CD8-positive, alpha-beta memory T cell (primary cell): Measurements from ENCODE around the gene PEAR1. TPM values are rescaled to one million over a fixed set of nuclear protein-coding genes. Genes with fewer than 3 reads are reported as not detected.
A peak's percentile ranks its signal among the peaks of the same experiment; 100 is the strongest.

Experiments used
- CTCF ChIA-PET: fragments of 350-600 bp; sonication (Branson Sonifier 250); formaldehyde crosslinking; loops from one replicate; lab custom pipeline; 2021; ENCODE audit warnings: antibody characterized with exemption; lab: Charles Lee
- POLR2A ChIA-PET: fragments of 350-600 bp; sonication (Branson Sonifier 250); formaldehyde crosslinking; loops from one replicate; lab custom pipeline; 2021; ENCODE audit warnings: antibody characterized with exemption; lab: Charles Lee
- DNase-seq, 5 donors: peaks; one replicate each; pipeline versions ENCODE4 v3.0.0 to v3.0.0-alpha.2; 2020 to 2022; ENCODE audit warnings: mixed read lengths in 1 of 5
- H3K27ac ChIP-seq: one replicate; pipeline ENCODE4 v1.7.0; 2013; ENCODE audit warnings: low read depth, mild to moderate bottlenecking, low read length, moderate library complexity
- H3K27me3 ChIP-seq: 2 replicates; pipeline ENCODE4 v1.7.0; 2013; ENCODE audit warnings: low read length, mild to moderate bottlenecking; ENCODE audit not compliant: insufficient read depth, poor library complexity, severe bottlenecking
- H3K36me3 ChIP-seq: 2 replicates; pipeline ENCODE4 v1.7.0; 2013; ENCODE audit warnings: mild to moderate bottlenecking, low read length, moderate library complexity; ENCODE audit not compliant: insufficient read depth
- H3K4me1 ChIP-seq: 2 replicates; pipeline ENCODE4 v1.7.0; 2013; ENCODE audit warnings: mild to moderate bottlenecking, low read length, moderate library complexity; ENCODE audit not compliant: insufficient read depth
- H3K4me3 ChIP-seq: 2 replicates; pipeline ENCODE4 v1.7.0; 2013; ENCODE audit warnings: mild to moderate bottlenecking, low read length
- H3K9me3 ChIP-seq: 2 replicates; pipeline ENCODE4 v1.7.0; 2013; ENCODE audit warnings: mild to moderate bottlenecking, low read length
- H3K27ac Mint-ChIP-seq, 8 donors: one replicate each; pipeline ENCODE4 v1.8.0; 2020 to 2021; ENCODE audit warnings: mixed read lengths in 8 of 8, mild to moderate bottlenecking in 6 of 8, inconsistent platforms in 3 of 8, moderate library complexity in 3 of 8
- H3K27me3 Mint-ChIP-seq, 2 donors: one replicate each; pipeline ENCODE4 v1.8.0; 2020 to 2021; ENCODE audit warnings: mixed read lengths in 2 of 2, mild to moderate bottlenecking in 1 of 2, moderate library complexity in 1 of 2
- H3K36me3 Mint-ChIP-seq, 3 donors: one replicate each; pipeline ENCODE4 v1.8.0; 2020 to 2021; ENCODE audit warnings: mixed read lengths in 3 of 3, inconsistent platforms in 1 of 3, mild to moderate bottlenecking in 1 of 3
- H3K4me1 Mint-ChIP-seq, 3 donors: one replicate each; pipeline ENCODE4 v1.8.0; 2020 to 2021; ENCODE audit warnings: mixed read lengths in 3 of 3, inconsistent platforms in 1 of 3, mild to moderate bottlenecking in 1 of 3
- H3K4me3 Mint-ChIP-seq, 7 donors: one replicate each; pipeline ENCODE4 v1.8.0; 2020 to 2021; ENCODE audit warnings: mixed read lengths in 7 of 7, mild to moderate bottlenecking in 6 of 7, moderate library complexity in 4 of 7, inconsistent platforms in 2 of 7
- H3K9me3 Mint-ChIP-seq, 5 donors: one replicate each; pipeline ENCODE4 v1.8.0; 2020 to 2022; ENCODE audit warnings: mixed read lengths in 5 of 5, mild to moderate bottlenecking in 3 of 5, moderate library complexity in 2 of 5, inconsistent platforms in 1 of 5
- polyA plus RNA-seq: library from polyadenylated mRNA; unstranded; fragments of 300-500 nt; fragmentation: Illumina TruSeq; gene quantifications from one replicate; pipeline ENCODE4 v1.2.3, GENCODE V29; 2021
- total RNA-seq, 2 experiments: library from RNA; stranded (reverse); gene quantifications; one replicate each; pipeline ENCODE4 v1.2.3, GENCODE V29; 2021

The PEAR1 gene
- total and polyA plus RNA-seq, 3 experiments from 2014 or later: not detected

GRCh38 chr1:156866249-156866909 is 27.1 kb upstream of the PEAR1 start:
- H3K4me3 Mint-ChIP-seq: peak overlapping the region in 1 of 7 donors; percentile 44
- H3K9me3 Mint-ChIP-seq: no peaks in the 10 kb centered on the region
- DNase-seq: no peak
- ChIA-PET POLR2A (no interaction called here), CTCF (no interaction called here)
- H3K27ac Mint-ChIP-seq: no peak overlapping the region
- Histone ChIP-seq H3K9me3 (no peaks in the 10 kb centered on the region), H3K4me1 (peaks cover 9% of the 10 kb centered on the region), H3K4me3 (no peak overlapping the region), H3K36me3 (no peaks in the 10 kb centered on the region), H3K27ac (no peak overlapping the region), H3K27me3 (peaks cover 28% of the 10 kb centered on the region)
- peaks cover 42 to 50% of the 10 kb centered on the region in 2 donors for H3K27me3 Mint-ChIP-seq
- peaks cover 17 to 27% (median 18%) of the 10 kb centered on the region in 3 donors for H3K4me1 Mint-ChIP-seq
- H3K36me3 Mint-ChIP-seq: no peaks in the 10 kb centered on the region

- no peaks in the 10 kb centered on the region for H3K9me3 ChIP-seq
- Mint-ChIP-seq H3K27ac (peak overlapping the region in 1 of 8 donors; percentile 92), H3K9me3 (no peaks in the 10 kb centered on the region), H3K27me3 (peaks cover 28 to 38% of the 10 kb centered on the region in 2 donors), H3K4me1 (peaks cover 11 to 17% (median 13%) of the 10 kb centered on the region in 3 donors), H3K4me3 (no peak overlapping the region), H3K36me3 (no peaks in the 10 kb centered on the region)
- DNase-seq: no peak
- peaks cover 11% of the 10 kb centered on the region for H3K27me3 ChIP-seq
- no peak overlapping the region for H3K27ac ChIP-seq
- CTCF ChIA-PET: interaction anchor here (0.9 to 1.7 kb wide), 3 partner anchors 8 to 71 kb away, joined by 3 to 4 read pairs (median 4); partner anchors contain the start of gene NTRK1
- peaks cover 7% of the 10 kb centered on the region for H3K4me1 ChIP-seq
- H3K4me3 ChIP-seq: no peak overlapping the region
- POLR2A ChIA-PET: no interaction called here
- H3K36me3 ChIP-seq: no peaks in the 10 kb centered on the region
These were observed 25.2 kb upstream of the PEAR1 start for GRCh38 chr1:156868341-156868740.

- H3K27me3 ChIP-seq: peaks cover under 1% of the 10 kb centered on the region
- peaks cover 7% of the 10 kb centered on the region for H3K4me1 ChIP-seq
- Mint-ChIP-seq H3K27me3 (peaks cover 18 to 36% of the 10 kb centered on the region in 2 donors), H3K4me1 (peaks cover 9 to 11% (median 9%) of the 10 kb centered on the region in 3 donors), H3K27ac (no peak overlapping the region), H3K9me3 (no peaks in the 10 kb centered on the region), H3K4me3 (no peak overlapping the region), H3K36me3 (no peaks in the 10 kb centered on the region)
- no peak overlapping the region for H3K27ac ChIP-seq
- CTCF ChIA-PET: interaction anchor here (1.1 kb wide), 1 partner anchor 9 kb away, joined by 4 read pairs; the partner anchor contains the start of gene NTRK1
- DNase-seq: no peak
- no peaks in the 10 kb centered on the region for H3K9me3 ChIP-seq
- POLR2A ChIA-PET: no interaction called here
- H3K4me3 ChIP-seq: no peak overlapping the region
- H3K36me3 ChIP-seq: no peaks in the 10 kb centered on the region
These were observed 24.1 kb upstream of the PEAR1 start for GRCh38 chr1:156869455-156869854.

DNA sequence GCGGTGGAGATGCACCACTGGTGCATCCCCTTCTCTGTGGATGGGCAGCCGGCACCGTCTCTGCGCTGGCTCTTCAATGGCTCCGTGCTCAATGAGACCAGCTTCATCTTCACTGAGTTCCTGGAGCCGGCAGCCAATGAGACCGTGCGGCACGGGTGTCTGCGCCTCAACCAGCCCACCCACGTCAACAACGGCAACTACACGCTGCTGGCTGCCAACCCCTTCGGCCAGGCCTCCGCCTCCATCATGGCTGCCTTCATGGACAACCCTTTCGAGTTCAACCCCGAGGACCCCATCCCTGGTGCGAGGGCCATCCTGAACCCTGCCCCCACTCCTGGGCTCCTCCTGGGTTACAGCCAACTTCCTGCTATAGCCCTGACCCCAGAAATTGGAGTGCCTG is 19.9 kb upstream of the PEAR1 start:
- Mint-ChIP-seq H3K4me3 (no peak overlapping the region), H3K9me3 (no peaks in the 10 kb centered on the region), H3K36me3 (no peaks in the 10 kb centered on the region), H3K4me1 (no peaks in the 10 kb centered on the region), H3K27ac (no peak overlapping the region), H3K27me3 (peaks cover 10 to 40% of the 10 kb centered on the region in 2 donors)
- no peak for DNase-seq
- Histone ChIP-seq H3K27me3 (no peaks in the 10 kb centered on the region), H3K36me3 (no peaks in the 10 kb centered on the region), H3K9me3 (no peaks in the 10 kb centered on the region), H3K4me1 (no peaks in the 10 kb centered on the region), H3K27ac (no peak overlapping the region), H3K4me3 (no peak overlapping the region)
- ChIA-PET CTCF (interaction anchor here (1.5 to 2.0 kb wide), 2 partner anchors 12 to 14 kb away, joined by 4 to 8 read pairs; partner anchors contain the start of genes INSRR and NTRK1), POLR2A (no interaction called here)

- Mint-ChIP-seq H3K27ac (no peak overlapping the region), H3K36me3 (no peaks in the 10 kb centered on the region), H3K27me3 (peaks cover 7 to 40% of the 10 kb centered on the region in 2 donors), H3K9me3 (no peaks in the 10 kb centered on the region), H3K4me1 (no peaks in the 10 kb centered on the region), H3K4me3 (no peak overlapping the region)
- Histone ChIP-seq H3K4me3 (no peak overlapping the region), H3K9me3 (no peaks in the 10 kb centered on the region), H3K4me1 (no peaks in the 10 kb centered on the region), H3K27ac (no peak overlapping the region), H3K27me3 (no peaks in the 10 kb centered on the region), H3K36me3 (no peaks in the 10 kb centered on the region)
- ChIA-PET POLR2A (no interaction called here), CTCF (interaction anchor here (0.9 to 2.0 kb wide), 3 partner anchors 13 to 18 kb away, joined by 3 to 8 read pairs (median 4); partner anchors contain the start of genes INSRR and NTRK1)
- DNase-seq: no peak
These were observed 19.4 kb upstream of the PEAR1 start for GRCh38 chr1:156874142-156874541.

DNA sequence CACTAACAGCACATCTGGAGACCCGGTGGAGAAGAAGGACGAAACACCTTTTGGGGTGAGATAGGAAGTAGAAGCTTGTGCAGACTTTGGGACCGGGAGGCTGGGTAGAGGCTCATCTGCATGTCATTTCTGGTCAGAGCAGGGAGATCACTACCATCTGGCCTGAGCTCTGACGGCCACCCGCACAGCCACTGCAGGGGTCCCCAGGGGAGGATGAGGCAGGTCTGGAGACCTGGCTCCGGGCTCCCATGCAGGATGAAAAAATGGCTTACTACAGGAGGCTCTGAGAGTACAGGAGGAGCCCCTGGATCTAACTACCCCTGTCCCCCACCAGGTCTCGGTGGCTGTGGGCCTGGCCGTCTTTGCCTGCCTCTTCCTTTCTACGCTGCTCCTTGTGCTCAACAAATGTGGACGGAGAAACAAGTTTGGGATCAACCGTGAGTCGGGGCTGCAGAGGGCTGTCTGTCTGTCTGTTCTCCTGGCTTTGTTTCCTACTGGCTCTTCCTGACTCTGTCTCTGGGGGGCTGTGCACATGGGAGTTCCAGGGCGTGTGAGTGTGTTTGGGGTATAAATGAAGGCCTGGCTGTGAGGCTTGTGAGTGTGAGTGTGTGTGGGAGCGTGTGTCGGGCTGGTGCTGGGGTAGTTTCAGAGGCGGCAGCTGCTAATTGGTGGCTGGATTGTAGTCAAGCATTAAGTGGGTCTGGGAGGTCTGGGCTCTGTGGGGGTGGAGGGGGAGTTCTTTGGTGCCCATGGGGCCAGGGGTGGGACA is 18.8 kb upstream of the PEAR1 start:
- H3K4me3 ChIP-seq: no peak overlapping the region
- ChIA-PET CTCF (interaction anchor here (0.6 to 2.8 kb wide), 3 partner anchors 15 to 57 kb away, joined by 3 to 10 read pairs (median 3); no protein-coding TSS in a partner anchor), POLR2A (no interaction called here)
- H3K9me3 Mint-ChIP-seq: no peaks in the 10 kb centered on the region
- no peak overlapping the region for H3K4me3 Mint-ChIP-seq
- no peaks in the 10 kb centered on the region for H3K36me3 Mint-ChIP-seq
- H3K4me1 ChIP-seq: no peaks in the 10 kb centered on the region
- H3K27ac Mint-ChIP-seq: no peak overlapping the region
- peaks cover 7 to 36% of the 10 kb centered on the region in 2 donors for H3K27me3 Mint-ChIP-seq
- no peaks in the 10 kb centered on the region for H3K9me3 ChIP-seq
- DNase-seq: no peak
- no peaks in the 10 kb centered on the region for H3K4me1 Mint-ChIP-seq
- no peaks in the 10 kb centered on the region for H3K27me3 ChIP-seq
- no peaks in the 10 kb centered on the region for H3K36me3 ChIP-seq
- no peak overlapping the region for H3K27ac ChIP-seq

DNA sequence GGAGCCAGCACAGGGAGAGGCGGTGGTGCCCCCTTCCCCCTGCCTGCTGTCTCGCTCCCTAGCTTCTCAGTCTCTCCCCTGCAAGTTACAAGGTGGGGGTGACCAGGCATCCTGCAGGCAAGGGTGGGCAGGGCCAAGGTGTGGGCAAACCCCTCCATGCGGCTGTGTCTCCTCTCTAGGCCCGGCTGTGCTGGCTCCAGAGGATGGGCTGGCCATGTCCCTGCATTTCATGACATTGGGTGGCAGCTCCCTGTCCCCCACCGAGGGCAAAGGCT is 18.2 kb upstream of the PEAR1 start:
- no peaks in the 10 kb centered on the region for H3K4me1 ChIP-seq
- H3K36me3 ChIP-seq: no peaks in the 10 kb centered on the region
- Mint-ChIP-seq H3K4me1 (no peaks in the 10 kb centered on the region), H3K36me3 (no peaks in the 10 kb centered on the region), H3K27me3 (peaks cover 7 to 39% of the 10 kb centered on the region in 2 donors), H3K9me3 (no peaks in the 10 kb centered on the region), H3K27ac (no peak overlapping the region), H3K4me3 (no peak overlapping the region)
- DNase-seq: no peak
- no peaks in the 10 kb centered on the region for H3K27me3 ChIP-seq
- ChIA-PET POLR2A (no interaction called here), CTCF (interaction anchor here (0.6 to 2.8 kb wide), 2 partner anchors 14 to 58 kb away, joined by 3 to 10 read pairs; no protein-coding TSS in a partner anchor)
- no peak overlapping the region for H3K4me3 ChIP-seq
- no peaks in the 10 kb centered on the region for H3K9me3 ChIP-seq
- no peak overlapping the region for H3K27ac ChIP-seq

GRCh38 chr1:156876281-156876680 is 17.2 kb upstream of the PEAR1 start:
- H3K27ac ChIP-seq: no peak overlapping the region
- CTCF ChIA-PET: interaction anchor here (2.8 kb wide), 1 partner anchor 13 kb away, joined by 10 read pairs; no protein-coding TSS in a partner anchor
- DNase-seq: no peak
- H3K4me3 ChIP-seq: no peak overlapping the region
- H3K9me3 ChIP-seq: no peaks in the 10 kb centered on the region
- H3K27me3 ChIP-seq: no peaks in the 10 kb centered on the region
- H3K36me3 Mint-ChIP-seq: no peaks in the 10 kb centered on the region
- H3K27me3 Mint-ChIP-seq: peaks cover 10 to 47% of the 10 kb centered on the region in 2 donors
- H3K36me3 ChIP-seq: no peaks in the 10 kb centered on the region
- H3K4me1 Mint-ChIP-seq: no peaks in the 10 kb centered on the region
- POLR2A ChIA-PET: no interaction called here
- no peak overlapping the region for H3K4me3 Mint-ChIP-seq
- no peaks in the 10 kb centered on the region for H3K4me1 ChIP-seq
- no peak overlapping the region for H3K27ac Mint-ChIP-seq
- H3K9me3 Mint-ChIP-seq: no peaks in the 10 kb centered on the region
